DLD1 (cell line): ENCODE results near the gene PCNX3.

Experiments
- in situ Hi-C: cut with HindIII; loops from 2 replicates; pipeline ENCODE4 v1.10.0; 2017; ENCODE audit warnings: low sequenced_read_pairs

The PCNX3 gene

GRCh38 chr11:65618763-65619162, 3.2 kb downstream of the PCNX3 start:
- in situ Hi-C loops = no loop called here

GRCh38 chr11:65619281-65619928, 3.8 kb downstream of the PCNX3 start:
- in situ Hi-C loops = no loop called here

- in situ Hi-C loops = no loop called here
These were observed 5.1 kb downstream of the PCNX3 start for GRCh38 chr11:65620666-65621065.

GRCh38 chr11:65621460-65621859, 5.9 kb downstream of the PCNX3 start:
- in situ Hi-C loops = no loop called here

GRCh38 chr11:65622011-65622410, 6.4 kb downstream of the PCNX3 start:
- in situ Hi-C loops = no loop called here

GRCh38 chr11:65623177-65623576, 7.6 kb downstream of the PCNX3 start:
- in situ Hi-C loops = no loop called here

- in situ Hi-C loops = no loop called here
These were observed 8.5 kb downstream of the PCNX3 start for GRCh38 chr11:65623852-65624616.

GRCh38 chr11:65624931-65625627, 9.5 kb downstream of the PCNX3 start:
- in situ Hi-C loops = no loop called here

GRCh38 chr11:65625628-65626342, 10.2 kb downstream of the PCNX3 start:
- in situ Hi-C loops = no loop called here

GRCh38 chr11:65627202-65627601, 11.6 kb downstream of the PCNX3 start:
- in situ Hi-C loops = no loop called here

GRCh38 chr11:65629579-65629978, 14.0 kb downstream of the PCNX3 start:
- in situ Hi-C loops = no loop called here

- in situ Hi-C loops = no loop called here
These were observed 14.6 kb downstream of the PCNX3 start for GRCh38 chr11:65630215-65630614.

- in situ Hi-C loops = no loop called here
These were observed 18.0 kb downstream of the PCNX3 start for GRCh38 chr11:65633390-65634108.

- in situ Hi-C loops = no loop called here
These were observed 18.5 kb downstream of the PCNX3 start for GRCh38 chr11:65634109-65634436.

GRCh38 chr11:65634440-65634839, 18.9 kb downstream of the PCNX3 start:
- in situ Hi-C loops = no loop called here

GRCh38 chr11:65634905-65635731, 19.5 kb downstream of the PCNX3 start:
- in situ Hi-C loops = no loop called here

GRCh38 chr11:65636108-65637031, 20.8 kb downstream of the PCNX3 start:
- in situ Hi-C loops = no loop called here

GRCh38 chr11:65637032-65637557, 21.5 kb downstream of the PCNX3 start:
- in situ Hi-C loops = no loop called here
